H9 (cell line): ENCODE results near the gene IL32. TPM values are rescaled to one million over a fixed set of nuclear protein-coding genes. Genes with fewer than 3 reads are reported as not detected.

Experiments
- DNase-seq: peaks from one replicate; pipeline ENCODE4 v3.0.0-alpha.2; 2017
- H2AFZ ChIP-seq: one replicate; pipeline ENCODE4 v1.6.1; 2013; ENCODE audit warnings: mild to moderate bottlenecking, low read length, control low read depth, moderate library complexity
- H2AK5ac ChIP-seq: 2 replicates; pipeline ENCODE4 v1.6.1; 2013; ENCODE audit warnings: low read length, control low read depth, mixed read lengths; ENCODE audit not compliant: insufficient read length
- H2BK120ac ChIP-seq: one replicate; pipeline ENCODE4 v1.6.1; 2013; ENCODE audit warnings: low read depth, mild to moderate bottlenecking, low read length, control low read depth, inconsistent platforms; ENCODE audit not compliant: poor library complexity, severe bottlenecking
- H2BK12ac ChIP-seq: 2 replicates; pipeline ENCODE4 v1.6.1; 2013; ENCODE audit warnings: low read length, control low read depth, mixed read lengths, low read depth; ENCODE audit not compliant: insufficient read length
- H2BK15ac ChIP-seq: 2 replicates; pipeline ENCODE4 v1.6.1; 2013; ENCODE audit warnings: low read depth, low read length, control low read depth
- H2BK20ac ChIP-seq: one replicate; pipeline ENCODE4 v1.6.1; 2013; ENCODE audit warnings: low read depth, mild to moderate bottlenecking, low read length, control low read depth, inconsistent platforms; ENCODE audit not compliant: poor library complexity, severe bottlenecking
- H2BK5ac ChIP-seq: 2 replicates; pipeline ENCODE4 v1.6.1; 2013; ENCODE audit warnings: low read length, control low read depth, mixed read lengths; ENCODE audit not compliant: insufficient read length
- H3K14ac ChIP-seq: 2 replicates; pipeline ENCODE4 v1.6.1; 2013; ENCODE audit warnings: low read length, control low read depth; ENCODE audit not compliant: insufficient read depth
- H3K18ac ChIP-seq: 2 replicates; pipeline ENCODE4 v1.6.1; 2013; ENCODE audit warnings: low read depth, mild to moderate bottlenecking, mixed read lengths, low read length, control low read depth; ENCODE audit not compliant: insufficient read length
- H3K23ac ChIP-seq: 2 replicates; pipeline ENCODE4 v1.6.1; 2013; ENCODE audit warnings: low read length, control low read depth, mixed read lengths, low read depth; ENCODE audit not compliant: insufficient read length
- H3K23me2 ChIP-seq: 2 replicates; pipeline ENCODE4 v1.6.1; 2013; ENCODE audit warnings: low read depth, mild to moderate bottlenecking, mixed read lengths, low read length, control low read depth; ENCODE audit not compliant: insufficient read length, poor library complexity, severe bottlenecking
- H3K27ac ChIP-seq: 2 replicates; pipeline ENCODE4 v1.5.1; 2013; ENCODE audit warnings: low read length, control low read depth, mixed read lengths, low read depth; ENCODE audit not compliant: insufficient read length
- H3K27me3 ChIP-seq: 2 replicates; pipeline ENCODE4 v1.6.1; 2013; ENCODE audit warnings: low read length, control low read depth, inconsistent platforms; ENCODE audit not compliant: insufficient read depth
- H3K4ac ChIP-seq: 2 replicates; pipeline ENCODE4 v1.6.1; 2013; ENCODE audit warnings: low read depth, mild to moderate bottlenecking, control low read depth, inconsistent platforms, low read length, moderate library complexity
- H3K4me1 ChIP-seq: 2 replicates; pipeline ENCODE4 v1.6.1; 2013; ENCODE audit warnings: low read length, control low read depth, inconsistent platforms; ENCODE audit not compliant: insufficient read depth
- H3K4me2 ChIP-seq: 2 replicates; pipeline ENCODE4 v1.6.1; 2013; ENCODE audit warnings: low read length, control low read depth, mixed read lengths; ENCODE audit not compliant: insufficient read length, insufficient read depth
- H3K56ac ChIP-seq: 2 replicates; pipeline ENCODE4 v1.6.1; 2013; ENCODE audit warnings: low read depth, mild to moderate bottlenecking, mixed read lengths, low read length, control low read depth; ENCODE audit not compliant: insufficient read length
- H3K79me1 ChIP-seq: 2 replicates; pipeline ENCODE4 v1.6.1; 2013; ENCODE audit warnings: low read depth, mild to moderate bottlenecking, moderate library complexity, low read length, control low read depth, inconsistent platforms; ENCODE audit not compliant: insufficient read depth, poor library complexity, severe bottlenecking
- H3K79me2 ChIP-seq: 2 replicates; pipeline ENCODE4 v1.6.1; 2013; ENCODE audit warnings: low read length, control low read depth, inconsistent platforms; ENCODE audit not compliant: insufficient read depth
- H3K9ac ChIP-seq: 2 replicates; pipeline ENCODE4 v1.6.1; 2013; ENCODE audit warnings: low read length, control low read depth, mixed read lengths; ENCODE audit not compliant: insufficient read length; ENCODE audit errors: extremely low read depth
- H3K9me3 ChIP-seq: one replicate; pipeline ENCODE4 v1.6.1; 2013; ENCODE audit warnings: low read depth, low read length, inconsistent platforms; ENCODE audit not compliant: control insufficient read depth
- H3T11ph ChIP-seq: one replicate; pipeline ENCODE4 v1.6.1; 2013; ENCODE audit warnings: mild to moderate bottlenecking, low read length, control low read depth, inconsistent platforms
- H4K20me1 ChIP-seq: one replicate; pipeline ENCODE4 v1.6.1; 2013; ENCODE audit not compliant: control insufficient read depth, insufficient read length, insufficient read depth
- H4K5ac ChIP-seq: 2 replicates; pipeline ENCODE4 v1.6.1; 2013; ENCODE audit warnings: low read depth, mild to moderate bottlenecking, mixed read lengths, low read length, control low read depth; ENCODE audit not compliant: insufficient read length
- H4K8ac ChIP-seq: replicated peaks from 2 replicates; pipeline ENCODE4 v1.6.1; 2013; ENCODE audit warnings: low read length, control low read depth, mixed read lengths, low read depth; ENCODE audit not compliant: insufficient read length
- H4K91ac ChIP-seq: 2 replicates; pipeline ENCODE4 v1.6.1; 2013; ENCODE audit warnings: low read depth, mild to moderate bottlenecking, moderate library complexity, mixed read lengths, low read length, control low read depth; ENCODE audit not compliant: insufficient read length
- H3K27ac Mint-ChIP-seq, 3 experiments: 2 replicates in 2 of 3; 3 replicates in 1 of 3; pipeline ENCODE4 v1.8.0; 2020 to 2021; ENCODE audit warnings: mixed read lengths in 3 of 3, mild to moderate bottlenecking in 1 of 3, moderate library complexity in 1 of 3
- H3K27me3 Mint-ChIP-seq: 2 replicates; pipeline ENCODE4 v1.8.0; 2021; ENCODE audit warnings: low read depth, mild to moderate bottlenecking, moderate library complexity, mixed read lengths
- H3K36me3 Mint-ChIP-seq, 3 experiments: 2 replicates in 2 of 3; 3 replicates in 1 of 3; pipeline ENCODE4 v1.8.0; 2020 to 2021; ENCODE audit warnings: low read depth in 3 of 3, mixed read lengths in 3 of 3; ENCODE audit not compliant: insufficient read depth in 1 of 3
- H3K4me1 Mint-ChIP-seq, 2 experiments: 2 replicates each; pipeline ENCODE4 v1.8.0; 2020; ENCODE audit warnings: mixed read lengths in 2 of 2
- H3K4me3 Mint-ChIP-seq, 2 experiments: 2 replicates in 1 of 2; 3 replicates in 1 of 2; pipeline ENCODE4 v1.8.0; 2020 to 2021; ENCODE audit warnings: mild to moderate bottlenecking in 2 of 2, mixed read lengths in 2 of 2, moderate library complexity in 1 of 2
- H3K9me3 Mint-ChIP-seq, 2 experiments: 2 replicates in 1 of 2; 3 replicates in 1 of 2; pipeline ENCODE4 v1.8.0; 2020; ENCODE audit warnings: mild to moderate bottlenecking in 2 of 2, mixed read lengths in 2 of 2, moderate library complexity in 1 of 2
- CTCF ChIP-seq: fragments of 200-600 bp; sonication (generic); conservative IDR thresholded peaks from 3 replicates; pipeline ENCODE4 v1.8.0; 2021; ENCODE audit warnings: antibody characterized with exemption, mild to moderate bottlenecking
- WGBS: extraction: QIAGEN DNeasy Blood & Tissue Kit; methylation state at CpG from one replicate; pipeline ENCODE4 v1.1.7; 2013; ENCODE audit warnings: missing lambda C conversion rate, low lambda C conversion rate, mixed read lengths; ENCODE audit not compliant: insufficient read length; ENCODE audit errors: extremely low coverage; 5-methylcytosine and 5-hydroxymethylcytosine counted together
- total RNA-seq: library from RNA; stranded (reverse); gene quantifications from 2 replicates; pipeline ENCODE4 v1.2.1, GENCODE V29; 2021

The IL32 gene
- total RNA-seq, 1 experiment from 2014 or later: 2.0 TPM

DNA sequence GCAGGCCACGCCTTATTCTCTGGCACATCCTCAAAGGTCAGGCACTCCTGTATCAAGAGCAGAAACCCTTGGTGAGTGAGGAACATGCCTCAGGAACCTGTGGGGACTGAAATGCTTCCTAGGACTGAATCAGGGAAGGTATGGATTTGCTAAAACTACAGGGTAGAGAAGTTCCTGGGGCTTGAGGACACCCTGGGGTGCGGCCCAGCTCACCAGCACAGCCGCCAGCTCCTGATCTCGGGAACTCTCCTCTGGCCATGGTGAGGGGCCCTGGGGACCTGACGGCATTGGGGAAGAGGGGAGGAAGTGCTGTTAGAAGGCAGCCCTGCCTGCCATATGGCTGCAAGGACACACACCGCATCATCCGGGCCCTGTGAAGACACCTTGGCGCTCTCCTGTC is 26.1 kb downstream of the IL32 start:
- no peak overlapping the region for H4K91ac ChIP-seq
- no peak overlapping the region for H3K4me3 Mint-ChIP-seq
- peaks cover 6% of the 10 kb centered on the region for H3K79me1 ChIP-seq
- no peaks in the 10 kb centered on the region for H3K9me3 Mint-ChIP-seq
- H3K36me3 Mint-ChIP-seq: peaks cover 49 to 79% (median 53%) of the 10 kb centered on the region in 3 experiments
- no peak overlapping the region for H3K14ac ChIP-seq
- no peaks in the 10 kb centered on the region; the same call in 1 of the 2 replicates for H3K27me3 Mint-ChIP-seq
- H2AK5ac ChIP-seq: no peak overlapping the region
- DNase-seq: no peak
- H3K56ac ChIP-seq: no peak overlapping the region
- no peak for TF ChIP-seq CTCF
- no peak overlapping the region for H4K8ac ChIP-seq
- no peak overlapping the region for H2BK20ac ChIP-seq
- no peak overlapping the region for H2BK5ac ChIP-seq
- H3K4me1 Mint-ChIP-seq: peaks cover 23 to 29% of the 10 kb centered on the region in 2 experiments
- no peak overlapping the region for H3K4ac ChIP-seq
- no peaks in the 10 kb centered on the region for H3K9me3 ChIP-seq
- H3K9ac ChIP-seq: no peak overlapping the region
- no peaks in the 10 kb centered on the region for H4K20me1 ChIP-seq
- H2BK15ac ChIP-seq: no peak overlapping the region
- no peak overlapping the region for H3K4me2 ChIP-seq
- no peak overlapping the region for H2BK12ac ChIP-seq
- no peaks in the 10 kb centered on the region for H3K23me2 ChIP-seq
- H3K27me3 ChIP-seq: no peaks in the 10 kb centered on the region
- H2AFZ ChIP-seq: no peak overlapping the region
- H4K5ac ChIP-seq: no peak overlapping the region
- no peak overlapping the region for H3K23ac ChIP-seq
- H2BK120ac ChIP-seq: no peak overlapping the region
- H3K79me2 ChIP-seq: peaks cover 8% of the 10 kb centered on the region; the same call in 1 of the 2 replicates
- no CpG with 5 or more reads among the region's 8 CpGs for WGBS
- no peak overlapping the region for H3K18ac ChIP-seq
- peaks cover 3% of the 10 kb centered on the region; the same call in 1 of the 2 replicates for H3K4me1 ChIP-seq
- no peak overlapping the region for H3T11ph ChIP-seq
- no peak overlapping the region for H3K27ac ChIP-seq
- 0 out of 7 replicates have a peak overlapping the region, but pooled peaks of 1 of the 3 experiments have one; percentile 28 for H3K27ac Mint-ChIP-seq
